Measurements from ENCODE around the gene C8G. TPM values are rescaled to one million over a fixed set of nuclear protein-coding genes. Genes with fewer than 3 reads are reported as not detected.

C8G gene
- total RNA-seq, 2 donors from 2014 or later = not detected

DNA sequence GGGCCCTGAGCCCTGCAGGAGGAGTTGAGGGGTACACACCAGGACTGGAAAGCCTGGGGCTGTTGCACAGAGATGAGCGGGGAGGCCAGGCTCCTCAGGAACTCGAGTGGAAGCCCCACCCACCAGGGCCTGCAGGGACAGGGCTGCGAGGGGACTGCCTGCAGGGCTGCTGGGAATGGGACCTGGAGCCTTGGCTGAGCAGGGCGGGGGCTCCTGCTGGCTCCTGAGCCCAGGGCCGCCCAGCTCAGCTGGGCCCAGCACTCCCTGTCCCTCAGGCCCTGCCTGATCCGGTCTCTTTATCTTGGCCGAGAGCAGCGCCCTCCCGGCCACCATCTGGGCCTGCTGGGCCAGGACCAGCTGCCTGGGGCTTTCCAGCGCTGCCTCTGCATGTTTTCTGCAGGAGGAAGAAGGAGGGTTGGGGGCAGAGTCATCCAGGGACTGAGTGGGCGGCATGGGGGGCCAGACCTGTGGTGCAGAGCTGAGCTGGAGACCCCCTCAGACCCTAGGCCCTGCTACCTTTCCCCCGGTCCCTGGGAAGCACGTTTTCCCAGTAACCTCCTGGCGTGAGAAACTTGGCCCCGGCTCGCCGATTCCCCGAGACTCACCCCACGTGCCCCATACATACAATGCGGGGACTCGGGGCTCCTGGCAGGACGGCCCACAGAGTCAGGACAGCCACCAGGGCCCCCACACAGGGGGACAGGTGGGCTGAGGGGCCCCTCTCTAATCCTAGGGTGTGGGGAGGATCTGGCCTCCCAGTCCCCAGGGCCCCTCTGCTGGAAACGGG, 16.4 kb downstream of the C8G start:
- H3K27me3 ChIP-seq (replicated peaks; ENCODE audit: insufficient read depth) = no peaks in the 10 kb centered on the region
- H3K9me3 ChIP-seq = no peaks in the 10 kb centered on the region
- peak overlapping the region; percentile 11 for H3K4me3 ChIP-seq
- H3K36me3 ChIP-seq = no peaks in the 10 kb centered on the region
- DNase-seq (ENCODE audit: low spot score) (no peak), ATAC-seq (ENCODE audit: insufficient number of reproducible peaks, low FRiP score, low read depth) (no peak)
- peaks cover 6 to 23% of the 10 kb centered on the region in 2 donors for H3K4me1 ChIP-seq (ENCODE audit: control insufficient read depth in 1 of 2, low read depth in 2 of 2)
- TF ChIP-seq CTCF (IDR thresholded peaks at IDR 0.05) = no peak
- peak overlapping the region; percentile 49 to 55 for H3K27ac ChIP-seq

GRCh38 chr9:136962163-136962562, 17.1 kb downstream of the C8G start:
- ATAC-seq (ENCODE audit: insufficient number of reproducible peaks, low FRiP score, low read depth) = no peak

GRCh38 chr9:136962701-136963248, 17.7 kb downstream of the C8G start:
- no peak overlapping the region for H3K27ac ChIP-seq
- H3K27me3 ChIP-seq (replicated peaks; ENCODE audit: insufficient read depth) = no peaks in the 10 kb centered on the region
- no peak for ATAC-seq (ENCODE audit: insufficient number of reproducible peaks, low FRiP score, low read depth)
- no peak for TF ChIP-seq CTCF (IDR thresholded peaks at IDR 0.05)
- H3K9me3 ChIP-seq = no peaks in the 10 kb centered on the region
- no peak for DNase-seq (ENCODE audit: low spot score)
- peaks cover 6 to 23% of the 10 kb centered on the region in 2 donors for H3K4me1 ChIP-seq (ENCODE audit: control insufficient read depth in 1 of 2, low read depth in 2 of 2)
- no peak overlapping the region for H3K4me3 ChIP-seq
- H3K36me3 ChIP-seq = no peaks in the 10 kb centered on the region

More at GRCh38 chr9:136962163-136962562, 17.1 kb downstream of the C8G start:
- no peak for DNase-seq (ENCODE audit: low spot score)
- Histone ChIP-seq H3K27me3 (replicated peaks; ENCODE audit: insufficient read depth) (no peaks in the 10 kb centered on the region), H3K9me3 (no peaks in the 10 kb centered on the region), H3K36me3 (no peaks in the 10 kb centered on the region), H3K27ac (peak overlapping the region in 1 of 2 donors; percentile 55), H3K4me3 (no peak overlapping the region), H3K4me1 (ENCODE audit: control insufficient read depth in 1 of 2, low read depth in 2 of 2) (peaks cover 6 to 23% of the 10 kb centered on the region in 2 donors)
- no peak for TF ChIP-seq CTCF (IDR thresholded peaks at IDR 0.05)

DNA sequence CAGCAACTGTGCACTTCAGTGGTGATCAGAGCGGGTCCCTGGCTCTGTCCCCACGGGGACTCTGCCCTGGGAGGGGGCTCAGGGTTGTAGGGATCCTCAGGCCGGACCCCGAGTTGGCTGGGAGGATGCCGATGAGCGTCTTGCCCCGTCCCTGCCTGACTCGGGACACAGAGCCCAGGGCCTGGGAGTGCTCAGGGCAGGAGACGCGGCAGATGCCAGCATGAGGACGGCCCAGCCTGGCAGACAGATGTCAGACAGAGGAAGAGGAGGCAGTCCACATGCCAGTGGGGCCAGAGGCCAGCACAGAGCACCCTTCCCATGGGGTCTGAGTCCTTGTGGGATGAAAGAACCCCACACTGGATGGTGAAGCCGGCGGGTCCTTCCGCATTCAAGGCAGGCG, 18.3 kb downstream of the C8G start:
- no peaks in the 10 kb centered on the region for H3K36me3 ChIP-seq
- ATAC-seq (ENCODE audit: insufficient number of reproducible peaks, low FRiP score, low read depth) (no peak), DNase-seq (ENCODE audit: low spot score) (no peak)
- H3K4me1 ChIP-seq (ENCODE audit: control insufficient read depth in 1 of 2, low read depth in 2 of 2) = peaks cover 6 to 23% of the 10 kb centered on the region in 2 donors
- no peak for TF ChIP-seq CTCF (IDR thresholded peaks at IDR 0.05)
- no peak overlapping the region for H3K4me3 ChIP-seq
- H3K27me3 ChIP-seq (replicated peaks; ENCODE audit: insufficient read depth) = no peaks in the 10 kb centered on the region
- H3K27ac ChIP-seq = no peak overlapping the region
- H3K9me3 ChIP-seq = no peaks in the 10 kb centered on the region

GRCh38 chr9:136963751-136964150, 18.7 kb downstream of the C8G start:
- DNase-seq (ENCODE audit: low spot score) = no peak
- Histone ChIP-seq H3K4me1 (ENCODE audit: control insufficient read depth in 1 of 2, low read depth in 2 of 2) (peaks cover 6 to 23% of the 10 kb centered on the region in 2 donors), H3K27ac (no peak overlapping the region), H3K27me3 (replicated peaks; ENCODE audit: insufficient read depth) (no peaks in the 10 kb centered on the region), H3K4me3 (no peak overlapping the region), H3K36me3 (no peaks in the 10 kb centered on the region), H3K9me3 (no peaks in the 10 kb centered on the region)
- TF ChIP-seq CTCF (IDR thresholded peaks at IDR 0.05) = no peak
- ATAC-seq (ENCODE audit: insufficient number of reproducible peaks, low FRiP score, low read depth) = no peak

Measured in thoracic aorta (tissue), 2 donors.